Neural cell (in vitro differentiated cells): ENCODE results near the gene SLCO2A1.

Experiments used
- EP300 ChIP-seq: fragments of 450-650 bp; conservative IDR thresholded peaks from 2 replicates; pipeline ENCODE4 v1.6.1; 2014; ENCODE audit warnings: antibody characterized with exemption, mild to moderate bottlenecking, moderate library complexity; ENCODE audit not compliant: poor library complexity, severe bottlenecking
- TF ChIP-seq, protein P1 (sequence below): fragments of 450-650 bp; IDR thresholded peaks from 2 replicates; pipeline ENCODE4 v1.5.1; 2014; ENCODE audit warnings: antibody characterized with exemption, mild to moderate bottlenecking, moderate library complexity; ENCODE audit not compliant: poor library complexity, severe bottlenecking

DNA sequence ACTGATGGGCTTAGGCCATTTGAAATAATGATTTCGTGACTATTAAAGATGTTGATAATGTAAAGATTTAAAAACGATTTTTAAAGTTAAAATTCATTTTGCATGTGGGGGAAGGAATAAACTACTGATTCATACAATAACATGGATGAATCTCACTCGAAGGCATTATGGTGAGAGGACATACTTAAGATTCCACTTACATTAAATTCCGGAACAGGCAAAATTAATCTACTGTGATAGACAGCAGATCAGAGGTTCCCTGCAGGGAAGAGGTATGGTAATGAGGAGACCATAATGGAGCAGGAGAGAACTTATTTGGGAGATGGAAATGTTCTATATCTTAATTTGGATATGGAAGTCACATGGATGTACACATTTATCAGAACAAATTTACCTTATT, 105.7 kb downstream of the SLCO2A1 start:
- TF ChIP-seq, protein P1, sequence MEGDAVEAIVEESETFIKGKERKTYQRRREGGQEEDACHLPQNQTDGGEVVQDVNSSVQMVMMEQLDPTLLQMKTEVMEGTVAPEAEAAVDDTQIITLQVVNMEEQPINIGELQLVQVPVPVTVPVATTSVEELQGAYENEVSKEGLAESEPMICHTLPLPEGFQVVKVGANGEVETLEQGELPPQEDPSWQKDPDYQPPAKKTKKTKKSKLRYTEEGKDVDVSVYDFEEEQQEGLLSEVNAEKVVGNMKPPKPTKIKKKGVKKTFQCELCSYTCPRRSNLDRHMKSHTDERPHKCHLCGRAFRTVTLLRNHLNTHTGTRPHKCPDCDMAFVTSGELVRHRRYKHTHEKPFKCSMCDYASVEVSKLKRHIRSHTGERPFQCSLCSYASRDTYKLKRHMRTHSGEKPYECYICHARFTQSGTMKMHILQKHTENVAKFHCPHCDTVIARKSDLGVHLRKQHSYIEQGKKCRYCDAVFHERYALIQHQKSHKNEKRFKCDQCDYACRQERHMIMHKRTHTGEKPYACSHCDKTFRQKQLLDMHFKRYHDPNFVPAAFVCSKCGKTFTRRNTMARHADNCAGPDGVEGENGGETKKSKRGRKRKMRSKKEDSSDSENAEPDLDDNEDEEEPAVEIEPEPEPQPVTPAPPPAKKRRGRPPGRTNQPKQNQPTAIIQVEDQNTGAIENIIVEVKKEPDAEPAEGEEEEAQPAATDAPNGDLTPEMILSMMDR, result no peak
- TF ChIP-seq EP300, result no peak
